HG03280 (cell line): ENCODE measurements around the gene LDLRAD1.
A peak's percentile ranks its signal among the peaks of the same experiment; 100 is the strongest.
"Not testable (repeated sequence)": the region's sequence is repeated elsewhere in the genome, so short reads cannot be mapped to it uniquely, and the experiment has no call there.

ENCODE experiments used
- ATAC-seq: cut with Tn5 transposase; IDR thresholded peaks from one replicate; pipeline ENCODE4 v1.9.1; 2021; ENCODE audit warnings: mild to moderate bottlenecking, moderate library complexity; ENCODE audit not compliant: unreplicated experiment

Gene LDLRAD1, protein sequence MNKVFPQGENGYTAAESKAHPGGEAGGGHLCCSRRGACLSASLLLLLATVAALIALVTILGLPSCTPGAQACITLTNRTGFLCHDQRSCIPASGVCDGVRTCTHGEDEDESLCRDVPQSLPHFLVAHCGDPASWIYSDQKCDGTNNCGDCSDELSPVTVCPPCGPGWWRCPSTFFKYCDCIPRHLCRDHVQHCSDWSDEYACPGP

DNA sequence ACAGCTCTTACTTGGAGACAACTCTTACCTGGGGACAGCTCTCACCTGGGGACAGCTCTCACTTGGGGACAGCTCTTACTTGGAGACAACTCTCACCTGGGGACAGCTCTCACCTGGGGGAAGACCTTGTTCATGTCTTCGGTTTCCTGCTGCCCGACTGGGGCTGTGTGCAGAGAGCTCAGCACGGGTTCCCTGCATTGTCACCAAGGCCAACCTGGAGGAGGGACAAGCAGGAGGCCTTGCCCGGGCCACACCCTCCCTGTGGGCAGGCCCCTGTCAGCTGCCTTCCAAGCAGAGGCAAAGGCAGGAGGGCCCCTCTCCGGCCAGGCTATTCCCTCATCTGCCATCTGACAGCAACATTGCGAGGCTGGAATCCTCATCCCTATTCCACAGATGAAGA is at the start of gene LDLRAD1:
Gene LDLRAD1, minus strand, starts transcription at position 208 of the 400 bp plus-strand sequence. Its CDS starts 74 bp downstream, at position 134.
- ATAC-seq, result no peak

DNA sequence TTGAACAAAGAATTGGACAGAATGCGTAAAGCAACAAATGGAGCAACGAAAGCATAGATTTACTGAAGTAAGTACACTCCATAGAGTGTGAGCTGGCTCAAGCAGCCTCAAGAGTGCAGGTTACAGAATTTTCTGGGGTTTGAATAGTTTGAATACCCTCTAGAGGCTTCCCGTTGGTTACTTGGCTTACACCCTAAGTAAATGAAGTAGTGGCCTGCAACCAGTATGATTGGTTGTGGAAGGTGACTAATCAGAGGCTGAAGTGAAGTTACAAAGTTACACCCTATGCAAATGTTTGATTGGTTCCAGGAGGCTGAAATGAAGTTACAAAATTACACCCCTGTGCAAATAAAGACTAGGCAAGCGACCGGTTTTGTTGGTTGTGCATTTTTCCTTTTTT is 46.3 kb upstream of the LDLRAD1 start:
- ATAC-seq, result no peak

DNA sequence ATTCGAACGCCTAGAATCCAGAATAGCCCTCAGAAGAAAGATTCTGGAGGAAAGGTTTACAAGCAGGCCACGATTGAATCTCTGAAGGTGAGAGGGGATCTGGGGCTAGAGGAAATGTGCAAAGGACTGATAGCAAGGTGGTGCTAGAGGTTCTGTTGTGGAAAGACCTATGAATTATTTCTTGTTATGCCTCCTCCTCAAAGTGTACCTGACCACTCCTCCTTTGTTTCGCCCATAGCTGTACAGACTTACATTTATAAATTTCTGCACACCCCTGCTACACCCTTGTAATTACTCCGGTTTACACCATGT is 36.4 kb upstream of the LDLRAD1 start:
- ATAC-seq, result no peak

DNA sequence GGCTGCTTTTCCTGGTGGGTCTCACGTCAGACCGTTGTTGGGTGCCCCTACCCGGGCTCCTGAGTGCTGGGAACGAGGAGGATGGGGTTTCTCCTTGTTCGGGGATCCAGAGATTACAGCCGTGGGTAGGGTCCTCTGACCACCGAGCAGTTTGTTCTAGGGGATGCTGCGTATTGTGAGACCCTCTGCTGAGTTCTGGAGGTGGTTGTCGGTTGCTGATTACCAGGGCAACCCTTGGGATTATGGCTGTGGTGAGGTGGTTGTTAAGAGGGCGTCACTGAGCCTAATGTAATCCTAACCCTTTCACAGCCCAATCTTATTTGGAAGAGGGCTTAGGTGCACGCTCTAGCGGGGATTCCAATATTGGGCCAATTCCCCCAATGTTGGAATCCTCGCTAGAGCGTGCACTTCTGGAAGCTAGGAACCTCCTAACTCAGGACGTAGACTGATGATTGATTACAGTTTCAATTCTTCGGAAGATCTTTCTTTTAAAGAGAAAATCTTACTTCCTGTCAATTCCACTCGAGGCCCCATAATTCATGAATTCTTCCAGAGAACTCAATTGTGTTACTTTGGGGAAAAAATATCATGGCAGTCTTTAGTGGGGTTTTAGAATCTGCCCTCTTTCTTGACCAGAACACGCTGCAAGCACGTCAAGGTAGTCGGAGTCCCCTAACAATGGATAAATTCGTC is 35.9 kb upstream of the LDLRAD1 start:
- ATAC-seq, result no peak

DNA sequence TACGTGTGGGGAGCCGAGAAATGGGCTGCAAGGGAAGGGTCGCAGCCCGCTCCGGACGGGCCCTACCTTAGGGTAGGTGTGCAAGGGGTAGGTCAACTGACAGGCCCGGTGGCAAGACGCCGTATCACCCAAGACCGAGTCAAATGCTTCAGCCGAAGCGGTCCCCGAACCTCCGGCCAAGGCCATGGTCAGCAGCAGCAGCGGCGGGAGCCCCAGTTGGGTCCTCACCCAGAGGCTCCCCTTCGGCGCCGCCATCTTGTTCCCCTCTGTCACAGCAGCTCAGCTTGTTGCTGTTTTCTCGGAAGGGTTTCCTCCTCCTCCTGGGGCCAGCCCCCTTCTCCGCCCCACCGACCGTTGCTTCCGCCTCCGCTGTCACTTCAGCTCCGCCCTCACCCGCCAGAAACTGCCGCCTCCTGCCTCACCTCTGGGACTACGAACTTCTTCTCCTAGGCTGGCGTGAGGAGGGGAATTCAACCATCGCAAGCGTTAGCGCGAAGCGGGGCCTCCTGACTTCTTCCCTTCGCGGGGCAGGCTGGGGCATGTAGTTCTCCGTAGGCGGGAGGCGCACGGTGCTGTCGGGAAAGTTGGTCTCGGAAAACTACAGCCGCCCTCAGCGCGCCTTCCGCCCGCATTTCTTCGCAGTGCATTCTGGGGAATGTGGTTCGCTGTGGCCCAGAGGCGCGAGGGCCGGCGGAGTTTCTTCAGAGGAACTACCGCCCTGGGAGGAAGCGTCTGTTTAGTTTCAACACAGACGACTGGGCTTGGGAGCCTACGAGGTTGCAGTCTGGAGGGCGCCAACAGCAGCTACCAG is 35.2 kb upstream of the LDLRAD1 start, which contains the start of the genes TCEANC2 and TMEM59:
Gene TCEANC2, plus strand, starts transcription at position 675 of the 811 bp plus-strand sequence. CDS start 815 bp downstream, outside the sequence.
Gene TMEM59, minus strand, starts transcription at position 271 of the 811 bp plus-strand sequence. Its CDS starts 16 bp downstream, at position 255.
- peak; percentile 92 for ATAC-seq

DNA sequence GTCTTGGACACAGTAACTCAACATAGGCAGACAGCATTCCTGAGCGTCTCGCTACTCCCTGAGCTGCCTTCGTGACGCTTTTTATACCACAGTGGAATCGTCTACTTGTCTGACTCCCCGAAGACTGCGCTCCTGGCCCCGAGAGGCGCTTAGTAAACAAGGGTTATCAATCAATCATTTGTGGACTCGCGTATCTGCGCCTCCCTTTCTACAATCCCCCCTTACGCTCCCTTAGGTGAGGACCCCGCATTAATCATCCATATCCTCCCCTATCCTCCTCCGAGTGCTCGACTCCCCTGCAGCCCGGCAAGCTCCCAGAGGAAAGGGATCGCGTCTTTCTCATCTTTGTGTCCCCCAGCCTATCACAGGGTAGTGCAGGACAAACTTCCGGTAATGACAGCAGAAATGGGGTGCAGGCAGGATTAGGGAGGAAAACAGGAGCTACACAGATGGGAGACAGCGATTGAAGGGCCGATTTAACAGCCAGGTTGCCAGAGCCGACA is 34.5 kb upstream of the LDLRAD1 start:
- peak; percentile 10 for ATAC-seq

DNA sequence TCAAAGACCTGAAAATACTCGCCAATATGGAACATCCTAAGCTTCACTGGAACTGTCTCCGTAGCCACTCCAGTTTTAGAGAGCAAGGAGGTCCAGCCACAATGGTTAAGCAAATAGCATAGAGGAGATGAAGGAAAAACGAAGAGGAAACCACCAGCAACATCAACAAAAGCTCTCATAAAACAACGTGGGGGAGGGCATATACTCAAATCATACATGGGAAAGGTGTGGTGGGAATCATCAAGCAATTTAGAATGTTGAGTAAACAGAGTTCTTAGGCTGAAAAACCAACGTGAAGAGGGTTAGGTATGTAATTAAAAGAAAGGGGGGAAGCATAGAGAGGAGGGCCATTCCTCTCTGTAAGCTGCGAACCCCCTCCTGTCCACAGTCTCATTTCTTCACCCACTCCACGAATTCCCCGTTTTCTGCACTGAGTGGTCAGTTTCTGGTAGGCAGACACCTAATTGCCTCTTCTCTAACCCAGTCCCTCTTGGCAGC is 34.0 kb upstream of the LDLRAD1 start:
- ATAC-seq, result no peak

DNA sequence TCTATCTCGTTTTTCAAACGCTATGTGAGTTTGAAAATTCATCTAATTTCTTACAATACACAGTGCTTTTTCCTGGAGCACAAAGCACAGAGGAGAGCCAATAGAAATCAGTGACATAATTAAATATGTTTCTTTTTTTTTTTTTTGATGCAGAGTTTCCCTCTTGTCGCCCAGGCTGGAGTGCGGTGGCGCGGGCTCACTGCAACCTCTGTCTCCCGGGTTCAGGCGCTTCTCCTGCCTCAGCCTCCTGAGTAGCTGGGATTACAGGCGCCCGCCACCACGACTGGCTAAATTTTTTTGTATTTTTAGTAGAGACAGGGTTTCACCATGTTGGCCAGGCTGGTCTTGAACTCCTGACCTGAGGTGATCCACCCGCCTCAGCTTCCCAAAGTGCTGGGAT is 32.4 kb upstream of the LDLRAD1 start:
- ATAC-seq, result not testable (repeated sequence)

DNA sequence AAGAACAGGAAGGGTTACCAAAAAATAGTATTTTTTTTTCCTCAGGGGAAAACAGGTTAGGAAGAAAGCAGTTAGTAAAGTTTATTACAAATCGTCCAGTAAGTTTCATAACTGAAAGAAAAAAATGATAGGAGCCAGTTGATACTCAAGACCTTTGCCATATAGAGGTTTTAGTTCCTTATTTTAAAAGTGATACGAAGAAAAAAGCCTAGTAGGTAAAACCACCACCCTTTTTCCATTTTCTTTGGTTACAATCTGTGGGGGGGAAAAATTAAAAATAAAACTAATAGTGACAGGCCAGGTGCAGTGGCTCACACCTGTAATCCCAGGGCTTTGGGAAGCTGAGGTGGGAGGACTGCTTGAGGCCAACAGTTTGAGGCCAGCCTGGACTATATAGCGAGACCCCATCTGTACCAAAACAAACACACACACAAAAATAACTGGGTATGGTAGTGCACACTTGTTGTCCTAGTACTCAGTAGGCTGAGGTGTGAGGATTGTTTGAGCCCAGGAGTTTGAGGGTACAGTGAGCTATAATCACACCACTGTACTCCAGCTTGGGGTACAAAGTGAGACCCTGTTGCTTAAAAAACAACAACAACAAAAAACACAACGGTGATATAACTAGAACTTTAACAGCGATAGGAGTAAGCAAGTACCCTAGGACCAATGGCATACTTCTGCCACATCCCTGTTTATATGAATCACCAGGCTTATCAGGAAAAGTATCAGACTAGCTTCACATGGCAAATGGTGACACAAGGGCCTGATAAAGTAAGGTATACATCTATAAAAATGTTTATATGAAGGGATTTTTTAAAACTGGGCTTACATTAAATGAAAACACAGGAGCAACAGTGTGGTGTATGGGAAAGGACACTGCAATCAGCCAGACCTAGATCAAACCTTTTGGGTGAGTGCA is 29.7 kb upstream of the LDLRAD1 start:
- no peak for ATAC-seq

DNA sequence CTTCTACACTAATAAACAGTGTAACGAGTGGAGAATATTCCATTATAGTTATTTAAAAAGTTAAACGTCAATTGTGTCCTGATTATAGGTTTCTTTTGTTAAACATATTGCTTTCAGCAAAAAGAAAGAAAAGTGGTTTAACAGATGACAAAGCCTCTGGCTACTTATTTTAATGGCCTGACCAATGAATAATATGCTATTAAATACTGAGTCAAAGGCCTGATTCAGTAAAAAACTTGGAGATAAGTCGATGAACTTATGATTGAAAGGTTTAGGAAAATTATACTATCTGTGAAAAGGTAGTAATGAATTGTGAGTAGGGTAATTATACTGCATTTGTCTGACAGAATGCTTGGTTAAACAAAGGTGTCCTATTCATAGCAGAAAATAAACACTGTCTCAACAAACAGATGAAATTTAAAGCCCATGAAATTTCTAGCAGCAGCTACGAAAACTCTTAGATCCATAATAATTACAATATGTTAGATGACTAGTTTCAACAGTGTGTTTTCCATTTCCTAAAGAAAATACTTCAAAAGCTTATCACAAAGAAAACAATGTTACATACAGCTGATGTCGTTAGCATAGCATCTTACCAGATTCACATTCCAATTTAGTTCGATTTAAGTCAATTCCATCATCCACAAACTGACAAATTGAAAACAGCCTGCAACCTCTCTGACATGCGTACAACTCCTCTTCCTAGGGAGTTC is 28.8 kb upstream of the LDLRAD1 start:
- no peak for ATAC-seq

DNA sequence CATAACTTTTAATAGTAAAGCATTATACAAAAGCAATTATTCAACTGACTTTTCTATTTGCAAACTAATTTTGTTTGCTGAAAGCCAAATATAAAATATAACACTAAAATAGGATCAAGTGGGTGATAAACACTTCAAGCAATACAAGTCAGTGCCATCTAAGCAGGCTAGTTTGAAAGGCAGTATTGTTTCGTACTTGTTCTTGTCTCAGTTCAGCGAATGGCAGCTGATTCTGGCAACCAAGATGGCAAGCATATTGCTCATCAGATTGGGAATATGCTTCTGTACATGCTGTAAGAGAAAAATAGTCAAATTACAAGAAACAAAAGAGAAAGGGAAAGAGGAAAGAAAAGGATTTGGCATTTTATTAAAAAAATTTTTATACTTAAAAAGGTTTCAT is 27.5 kb upstream of the LDLRAD1 start:
- no peak for ATAC-seq

DNA sequence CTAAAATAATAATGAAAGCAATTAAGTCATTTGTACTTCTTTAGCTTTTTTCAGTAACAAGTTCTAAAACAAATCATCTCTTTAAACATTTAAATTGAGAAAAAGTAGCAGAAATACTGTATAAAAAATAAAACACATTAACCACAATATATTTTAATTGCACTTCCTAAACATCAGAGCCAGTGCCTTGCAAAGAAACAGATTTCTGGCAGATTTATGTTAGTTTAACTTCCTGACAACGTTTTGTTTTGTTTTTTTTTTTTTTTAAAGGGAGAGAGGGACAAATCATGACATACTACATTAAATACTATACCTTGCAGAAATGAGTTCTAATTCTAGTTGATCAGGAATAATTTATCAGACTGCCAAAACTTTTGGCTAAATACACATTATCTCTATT is 23.8 kb upstream of the LDLRAD1 start:
- no peak for ATAC-seq

DNA sequence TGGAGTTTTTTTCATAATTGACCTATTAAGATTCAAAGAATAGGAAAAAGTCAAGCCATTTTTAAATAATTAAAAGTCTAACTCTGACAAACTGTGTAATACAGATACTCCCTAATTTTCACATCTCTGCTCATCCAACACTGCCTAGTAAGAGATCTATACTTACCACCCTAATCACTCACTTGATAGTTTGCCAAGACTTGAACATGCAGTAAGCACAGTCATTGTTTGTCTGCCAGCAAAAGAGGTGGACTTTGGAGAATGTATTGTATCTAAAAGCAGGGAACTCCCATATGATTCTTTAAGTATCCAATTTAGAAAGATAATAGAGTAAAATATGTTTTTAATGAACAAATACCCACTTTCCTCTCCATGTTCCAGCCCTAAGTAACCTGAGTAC is 19.5 kb upstream of the LDLRAD1 start:
- ATAC-seq, result no peak

DNA sequence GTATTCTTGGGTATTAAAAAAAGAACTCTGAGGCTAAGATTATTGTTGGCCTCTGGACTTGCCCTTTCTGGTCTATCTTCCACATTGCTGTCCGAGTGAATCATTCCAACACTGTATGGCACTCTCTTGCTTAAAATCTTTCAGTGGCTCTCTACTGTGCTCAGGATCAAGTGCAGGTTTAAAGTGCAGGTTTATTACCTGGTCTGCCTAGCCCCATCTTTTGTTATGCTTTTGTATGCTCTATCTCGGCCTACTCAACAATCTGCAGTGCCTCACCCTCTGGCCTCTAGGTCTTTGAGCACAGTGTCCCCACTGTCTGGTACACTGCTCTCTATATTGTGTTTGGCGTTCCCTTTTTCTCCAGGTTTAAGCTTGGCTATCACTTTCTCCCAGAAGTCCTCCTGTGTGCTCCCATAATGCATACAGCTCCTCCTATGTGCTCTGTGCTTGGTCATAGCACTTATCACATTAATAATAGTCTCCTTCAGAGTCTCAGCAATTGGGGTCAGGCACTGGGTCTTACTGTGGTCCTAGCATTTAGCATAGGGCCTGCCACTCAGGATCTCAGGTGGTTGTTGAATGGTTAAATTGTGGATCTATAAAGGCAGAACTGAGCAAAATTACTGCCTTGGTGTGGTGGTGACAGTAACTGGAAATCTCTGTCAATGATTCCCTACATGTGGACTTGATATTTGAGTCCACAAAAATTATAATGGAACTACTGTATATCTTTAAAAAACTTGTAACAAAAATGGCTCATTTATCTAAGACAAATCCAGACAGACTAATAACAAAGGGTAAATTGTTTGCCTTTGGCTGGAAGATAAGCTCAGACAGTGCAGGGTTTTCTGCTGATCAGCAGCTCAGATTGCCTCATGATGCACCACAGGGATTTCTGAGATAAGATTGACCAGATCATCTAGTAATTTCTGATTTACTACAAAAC is 10.6 kb upstream of the LDLRAD1 start:
- ATAC-seq, result no peak

DNA sequence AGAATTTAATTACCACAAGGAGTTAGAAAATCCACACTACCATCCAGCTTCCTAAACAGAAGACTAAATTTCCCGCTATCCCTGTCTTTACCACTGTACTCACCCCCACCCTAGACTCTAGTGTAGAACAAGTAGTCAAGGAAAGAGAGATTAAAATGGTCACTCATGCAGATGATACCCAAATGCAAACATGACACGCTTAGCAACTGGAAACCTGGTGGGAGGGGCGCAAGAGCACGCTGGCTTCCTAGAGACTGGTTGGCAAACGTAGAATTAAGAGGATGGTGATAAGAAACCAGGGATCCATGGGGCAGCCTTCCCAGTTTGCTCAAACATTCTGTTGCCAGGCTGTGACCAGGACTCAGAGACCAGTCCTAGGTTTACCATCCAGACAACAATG is 9.9 kb upstream of the LDLRAD1 start:
- ATAC-seq, result no peak

DNA sequence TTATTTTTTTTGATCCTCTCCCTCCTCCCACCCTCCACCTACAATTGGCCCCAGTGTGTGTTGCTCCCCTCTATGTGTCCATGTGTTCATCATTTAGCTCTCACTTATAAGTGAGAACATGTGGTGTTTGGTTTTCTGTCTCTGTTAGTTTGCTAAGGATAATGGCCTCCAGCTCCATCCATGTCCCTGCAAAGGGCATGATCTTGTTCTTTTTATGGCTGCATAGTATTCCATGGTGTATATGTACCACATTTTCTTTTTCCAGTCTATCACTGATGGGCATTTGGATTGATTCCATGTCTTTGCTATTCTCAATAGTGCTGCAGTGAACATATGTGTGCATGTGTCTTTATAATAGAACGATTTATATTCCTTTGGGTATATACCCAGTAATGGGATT is 6.8 kb upstream of the LDLRAD1 start:
- ATAC-seq, result not testable (repeated sequence)

DNA sequence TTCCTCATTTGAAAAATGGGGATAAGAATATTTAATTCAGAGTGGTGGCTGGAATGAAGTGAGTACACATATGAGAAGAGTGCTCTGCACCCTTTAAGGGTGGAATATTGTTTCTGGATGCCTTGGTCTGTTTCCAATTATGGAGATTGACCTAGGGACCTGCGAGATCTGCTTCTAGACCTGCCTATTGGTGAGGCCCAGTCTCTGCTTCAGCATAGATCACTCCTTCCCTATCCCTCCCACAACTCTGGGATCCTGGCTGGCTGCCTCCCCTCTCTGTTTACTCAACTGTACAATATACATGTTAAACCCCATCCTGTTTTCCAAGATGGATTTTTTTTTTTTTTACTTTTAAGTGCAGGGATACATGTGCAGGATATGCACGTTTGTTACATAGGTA is 6.4 kb upstream of the LDLRAD1 start:
- no peak for ATAC-seq

DNA sequence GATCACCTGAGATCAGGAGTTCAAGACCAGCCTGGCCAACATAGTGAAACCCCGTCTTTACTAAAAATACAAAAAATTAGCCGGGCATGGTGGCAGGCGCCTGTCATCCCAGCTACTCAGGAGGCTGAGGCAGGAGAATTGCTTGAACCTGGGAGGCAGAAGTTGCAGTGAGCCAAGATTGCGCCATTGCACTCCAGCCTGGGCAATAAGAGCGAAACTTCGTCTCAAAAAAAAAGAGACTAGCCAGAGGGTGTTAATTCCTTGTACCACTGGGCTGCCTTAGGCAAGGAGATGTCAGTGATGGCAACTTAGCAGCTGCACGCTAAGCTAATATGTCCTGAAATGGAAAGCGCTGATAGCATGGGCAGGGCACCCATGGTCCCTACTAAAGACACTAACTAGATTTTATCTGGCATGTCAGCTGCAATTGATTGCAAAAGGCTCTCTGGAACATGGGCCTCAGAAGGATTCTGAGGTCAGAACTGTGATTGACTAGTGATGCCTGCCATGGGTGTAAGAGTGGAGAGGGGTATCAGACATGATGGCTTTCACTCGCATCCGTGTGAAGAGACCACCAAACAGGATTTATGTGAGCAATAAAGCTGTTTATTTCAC is 1.7 kb upstream of the LDLRAD1 start:
- not testable (repeated sequence) for ATAC-seq
